Keratinocyte (primary cell): Measurements from ENCODE around the gene HADHB. TPM values are rescaled to one million over a fixed set of nuclear protein-coding genes. Genes with fewer than 3 reads are reported as not detected.

ENCODE experiments used
- DNase-seq: peaks from one replicate; pipeline ENCODE4 v3.0.0-alpha.2; 2011; ENCODE audit warnings: low read depth, missing footprints, low spot score
- FAIRE-seq: peaks from 2 replicates; lab custom pipeline; 2011; peaks lifted over from hg19 to GRCh38; lab: Jason Lieb, UNC
- H2AFZ ChIP-seq: 2 replicates; pipeline ENCODE4 v1.6.0; 2012; ENCODE audit warnings: low read length, control low read depth, inconsistent platforms; ENCODE audit not compliant: control insufficient read depth
- H3K27ac ChIP-seq: 2 replicates; pipeline ENCODE4 v1.5.1; 2011; ENCODE audit warnings: low read length; ENCODE audit not compliant: control insufficient read depth, insufficient read depth
- H3K27me3 ChIP-seq: 3 replicates; pipeline ENCODE4 v1.6.0; 2011; ENCODE audit warnings: low read length; ENCODE audit not compliant: control insufficient read depth, insufficient read depth; ENCODE audit errors: extremely low read depth
- H3K36me3 ChIP-seq, 2 experiments: 2 replicates in 1 of 2; 3 replicates in 1 of 2; pipeline ENCODE4 v1.5.1; 2011; ENCODE audit warnings: low read length in 2 of 2, mild to moderate bottlenecking in 1 of 2; ENCODE audit not compliant: control insufficient read depth in 2 of 2, insufficient read depth in 2 of 2; ENCODE audit errors: extremely low read depth in 1 of 2
- H3K4me1 ChIP-seq: 3 replicates; pipeline ENCODE4 v1.5.1; 2011; ENCODE audit warnings: low read length; ENCODE audit not compliant: control insufficient read depth, insufficient read depth; ENCODE audit errors: extremely low read depth
- H3K4me2 ChIP-seq: 3 replicates; pipeline ENCODE4 v1.6.0; 2011; ENCODE audit warnings: low read depth, low read length; ENCODE audit not compliant: control insufficient read depth, insufficient read depth; ENCODE audit errors: extremely low read depth
- H3K4me3 ChIP-seq, 3 experiments: fragments of 200-600 bp in 1 of 3; sonication (generic) in 1 of 3; 2 replicates in 2 of 3; 3 replicates in 1 of 3; pipeline ENCODE4 v1.5.1; 2011 to 2016; ENCODE audit warnings: low read length in 3 of 3, mild to moderate bottlenecking in 3 of 3, control low read depth in 2 of 3, inconsistent platforms in 1 of 3, low read depth in 1 of 3, mixed read lengths in 1 of 3, mixed run types in 1 of 3, moderate library complexity in 1 of 3; ENCODE audit not compliant: control insufficient read depth in 2 of 3, insufficient read depth in 2 of 3; ENCODE audit errors: extremely low read depth in 1 of 3
- H3K79me2 ChIP-seq: 2 replicates; pipeline ENCODE4 v1.6.0; 2012; ENCODE audit warnings: low read length; ENCODE audit not compliant: control insufficient read depth, insufficient read depth
- H3K9ac ChIP-seq: 3 replicates; pipeline ENCODE4 v1.6.0; 2011; ENCODE audit warnings: low read length; ENCODE audit not compliant: control insufficient read depth, insufficient read depth; ENCODE audit errors: extremely low read depth
- H3K9me1 ChIP-seq: 3 replicates; pipeline ENCODE4 v1.6.0; 2011; ENCODE audit warnings: low read length; ENCODE audit not compliant: control insufficient read depth, insufficient read depth; ENCODE audit errors: extremely low read depth
- H3K9me3 ChIP-seq: 2 replicates; pipeline ENCODE4 v1.5.1; 2012; ENCODE audit warnings: low read depth, low read length; ENCODE audit not compliant: control insufficient read depth
- H4K20me1 ChIP-seq: 3 replicates; pipeline ENCODE4 v1.6.0; 2011; ENCODE audit warnings: low read length; ENCODE audit not compliant: control insufficient read depth, insufficient read depth; ENCODE audit errors: extremely low read depth
- EZH2 ChIP-seq: IDR thresholded peaks from one replicate; pipeline ENCODE4 v1.6.1; 2012; ENCODE audit warnings: inconsistent platforms, mild to moderate bottlenecking, low read length, moderate library complexity
- dilution Hi-C: fragments of 300-500 bp; cut with MboI; formaldehyde crosslinking; loops from one replicate; pipeline ENCODE4 v1.7.0; 2020; ENCODE audit warnings: low sequenced_read_pairs; ENCODE audit not compliant: extremely low pct_ligation_motif_present
- polyA plus RNA-seq, 5 experiments: library from polyadenylated mRNA; depleted of rRNA in 3 of 5; stranded (reverse) in 3 of 5; stranded (forward) in 1 of 5; unstranded in 1 of 5; fragments of >200 nt; gene quantifications; 1 replicate in 1 of 5; 2 replicates in 3 of 5; 3 replicates in 1 of 5; pipeline versions ENCODE4 v1.2.1 to v1.2.3, GENCODE V29; 2011 to 2012; ENCODE audit warnings: missing spikeins in 2 of 5, low read depth in 1 of 5, low replicate concordance in 1 of 5
- TF ChIP-seq, protein P1 (sequence below), 3 experiments: IDR thresholded peaks in 1 of 3; conservative IDR thresholded peaks in 1 of 3; optimal IDR thresholded peaks in 1 of 3; 2 replicates in 2 of 3; 3 replicates in 1 of 3; pipeline versions ENCODE3 to v1.5.1; 2011; ENCODE audit warnings: low read length in 3 of 3, mild to moderate bottlenecking in 3 of 3, moderate library complexity in 2 of 3, control low read depth in 1 of 3, inconsistent platforms in 1 of 3; ENCODE audit not compliant: insufficient read depth in 2 of 3; ENCODE audit errors: extremely low read depth in 1 of 3

The HADHB gene
- polyA plus RNA-seq, 1 donor (not counting 4 experiments of a cell fraction or from before 2014, with no cell fraction given) = 109 TPM

DNA sequence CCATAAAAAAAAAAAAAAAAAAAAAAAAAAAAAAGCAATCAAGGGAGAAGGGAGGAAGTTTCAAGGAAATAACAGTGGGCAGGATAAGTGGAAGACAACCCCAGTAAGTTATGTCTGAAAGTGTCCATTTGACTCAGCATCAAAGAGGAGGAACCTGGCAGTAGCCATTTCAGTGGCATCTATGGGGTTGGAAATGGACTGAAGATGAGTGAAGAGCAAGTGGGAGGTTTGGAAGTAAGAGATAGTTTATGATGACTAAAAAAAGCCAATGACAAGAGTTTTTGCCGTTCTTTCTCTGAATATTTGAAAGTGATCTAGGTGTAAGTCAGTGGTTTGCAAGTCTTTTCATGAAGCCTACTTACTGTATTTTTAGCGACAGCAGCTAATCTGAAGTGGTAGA lies 92.0 kb downstream of the HADHB start:
- Histone ChIP-seq H3K9ac (no peak overlapping the region), H3K79me2 (no peaks in the 10 kb centered on the region), H3K27ac (no peak overlapping the region), H3K4me2 (no peak overlapping the region), H3K27me3 (no peaks in the 10 kb centered on the region), H3K4me3 (no peak overlapping the region), H3K9me1 (no peaks in the 10 kb centered on the region), H3K9me3 (no peaks in the 10 kb centered on the region), H3K36me3 (no peaks in the 10 kb centered on the region), H4K20me1 (no peaks in the 10 kb centered on the region), H3K4me1 (no peaks in the 10 kb centered on the region), H2AFZ (no peak overlapping the region)
- TF ChIP-seq EZH2 = no peak
- TF ChIP-seq, protein P1, sequence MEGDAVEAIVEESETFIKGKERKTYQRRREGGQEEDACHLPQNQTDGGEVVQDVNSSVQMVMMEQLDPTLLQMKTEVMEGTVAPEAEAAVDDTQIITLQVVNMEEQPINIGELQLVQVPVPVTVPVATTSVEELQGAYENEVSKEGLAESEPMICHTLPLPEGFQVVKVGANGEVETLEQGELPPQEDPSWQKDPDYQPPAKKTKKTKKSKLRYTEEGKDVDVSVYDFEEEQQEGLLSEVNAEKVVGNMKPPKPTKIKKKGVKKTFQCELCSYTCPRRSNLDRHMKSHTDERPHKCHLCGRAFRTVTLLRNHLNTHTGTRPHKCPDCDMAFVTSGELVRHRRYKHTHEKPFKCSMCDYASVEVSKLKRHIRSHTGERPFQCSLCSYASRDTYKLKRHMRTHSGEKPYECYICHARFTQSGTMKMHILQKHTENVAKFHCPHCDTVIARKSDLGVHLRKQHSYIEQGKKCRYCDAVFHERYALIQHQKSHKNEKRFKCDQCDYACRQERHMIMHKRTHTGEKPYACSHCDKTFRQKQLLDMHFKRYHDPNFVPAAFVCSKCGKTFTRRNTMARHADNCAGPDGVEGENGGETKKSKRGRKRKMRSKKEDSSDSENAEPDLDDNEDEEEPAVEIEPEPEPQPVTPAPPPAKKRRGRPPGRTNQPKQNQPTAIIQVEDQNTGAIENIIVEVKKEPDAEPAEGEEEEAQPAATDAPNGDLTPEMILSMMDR (optimal IDR thresholded peaks at IDR 0.05 in 1 of 3, IDR thresholded peaks at IDR 0.05 in 1 of 3, conservative IDR thresholded peaks at IDR 0.05 in 1 of 3; ENCODE audit: extremely low read depth in 1 of 3, insufficient read depth in 2 of 3, low read length in 3 of 3) = no peak
- FAIRE-seq (no peak), DNase-seq (no peak)
- dilution Hi-C loops = no loop called here

DNA sequence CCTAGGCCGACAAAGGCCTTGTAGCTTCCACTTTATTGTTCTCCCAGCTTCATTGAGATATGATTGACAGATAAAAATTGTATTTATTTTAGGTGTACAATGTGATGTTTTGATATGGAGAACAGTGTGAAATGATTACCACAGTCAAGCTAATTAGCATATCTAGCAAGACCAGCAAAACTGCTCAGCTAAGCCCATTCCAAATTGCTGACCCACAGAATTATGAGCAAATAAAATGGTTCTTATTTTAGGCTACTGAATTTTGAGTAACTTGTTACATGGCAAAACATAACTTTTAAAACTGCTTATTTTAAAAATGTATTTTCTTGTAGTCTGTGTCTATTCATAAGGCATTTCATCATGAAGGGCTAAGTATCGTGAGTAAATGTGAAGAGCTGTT lies 92.6 kb downstream of the HADHB start:
- Histone ChIP-seq H3K79me2 (no peaks in the 10 kb centered on the region), H4K20me1 (no peaks in the 10 kb centered on the region), H3K4me3 (no peak overlapping the region), H2AFZ (no peak overlapping the region), H3K27me3 (no peaks in the 10 kb centered on the region), H3K4me2 (no peak overlapping the region), H3K9me3 (no peaks in the 10 kb centered on the region), H3K4me1 (no peaks in the 10 kb centered on the region), H3K27ac (no peak overlapping the region), H3K36me3 (no peaks in the 10 kb centered on the region), H3K9me1 (no peaks in the 10 kb centered on the region), H3K9ac (no peak overlapping the region)
- dilution Hi-C loops = no loop called here
- TF ChIP-seq, protein P1 (optimal IDR thresholded peaks at IDR 0.05 in 1 of 3, IDR thresholded peaks at IDR 0.05 in 1 of 3, conservative IDR thresholded peaks at IDR 0.05 in 1 of 3; ENCODE audit: extremely low read depth in 1 of 3, insufficient read depth in 2 of 3, low read length in 3 of 3) = no peak
- no peak for TF ChIP-seq EZH2
- no peak for DNase-seq
- FAIRE-seq = no peak

Other genes starting within 250 kb of the HADHB start
- 139 to 252 TPM (median 161 TPM) in 3 replicates for gene RAB10, start 210.9 kb upstream of the HADHB start, polyA plus RNA-seq
- 0.03 to 0.17 TPM (median 0.06 TPM) in 3 replicates for gene GAREM2, start 71.9 kb upstream of the HADHB start, polyA plus RNA-seq
- 150 to 156 TPM (median 151 TPM) in 3 replicates for gene HADHA, start 307 bp upstream of the HADHB start, polyA plus RNA-seq
- gene SELENOI, start 101.2 kb downstream of the HADHB start, polyA plus RNA-seq = 15.2 to 38.1 TPM (median 30.3 TPM) in 3 replicates
- 0.08 to 0.27 TPM (median 0.17 TPM) in 3 replicates for gene ADGRF3, start 101.8 kb downstream of the HADHB start, polyA plus RNA-seq
- not detected in 3 replicates for gene DRC1, start 157.0 kb downstream of the HADHB start, polyA plus RNA-seq
- not detected in 3 replicates for gene OTOF, start 233.2 kb downstream of the HADHB start, polyA plus RNA-seq